ENCODE results near the gene PLPPR2. TPM values are rescaled to one million over a fixed set of nuclear protein-coding genes. Genes with fewer than 3 reads are reported as not detected.
A peak's percentile ranks its signal among the peaks of the same experiment; 100 is the strongest.

Gene PLPPR2
- polyA plus RNA-seq, 3 donors, result 35.0 to 99.4 (median 45.5) TPM

DNA sequence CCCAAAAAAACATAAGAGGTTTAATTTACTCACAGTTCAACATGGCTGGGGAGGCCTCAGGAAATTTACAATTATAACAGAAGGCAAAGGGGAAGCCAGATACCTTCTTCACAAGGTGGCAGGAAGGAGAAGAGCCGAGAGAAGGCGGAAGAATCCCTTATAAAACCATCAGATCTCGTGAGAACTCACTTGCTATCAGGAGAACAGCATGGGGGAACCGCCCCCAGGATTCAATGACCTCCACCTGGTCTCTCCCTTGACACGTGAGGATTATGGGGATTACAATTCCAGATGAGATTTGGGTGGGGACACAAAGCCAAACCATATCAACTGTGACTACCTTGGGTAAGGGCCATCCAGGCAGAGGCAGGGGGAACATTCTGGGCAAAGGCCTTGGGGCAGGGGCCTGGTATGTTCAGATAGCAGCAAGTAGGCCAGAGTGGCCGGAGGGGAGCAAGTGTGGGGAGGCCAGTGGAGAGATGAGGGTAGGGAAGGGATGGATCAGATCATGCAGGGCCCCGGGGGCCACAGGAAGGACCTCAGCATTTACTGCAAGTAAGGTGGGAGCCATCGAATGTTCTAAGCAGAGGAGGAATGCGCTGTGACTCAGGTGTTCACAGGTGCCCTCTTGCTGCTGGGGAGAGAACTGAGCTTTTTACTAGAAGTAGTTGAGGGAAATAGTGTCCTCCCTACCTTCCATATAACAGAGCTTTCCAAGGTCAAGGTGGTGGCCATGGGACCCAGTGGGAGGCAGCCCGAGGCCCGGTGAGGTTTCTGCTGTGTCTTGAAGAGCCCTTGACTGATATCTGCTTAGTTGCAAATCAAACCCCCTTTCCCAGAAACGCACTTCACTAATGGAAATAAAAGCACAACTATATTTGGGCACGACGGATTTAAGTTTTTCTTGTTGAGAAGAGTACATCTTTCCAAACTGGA, 33.8 kb upstream of the PLPPR2 start:
- TF ChIP-seq, protein P1, sequence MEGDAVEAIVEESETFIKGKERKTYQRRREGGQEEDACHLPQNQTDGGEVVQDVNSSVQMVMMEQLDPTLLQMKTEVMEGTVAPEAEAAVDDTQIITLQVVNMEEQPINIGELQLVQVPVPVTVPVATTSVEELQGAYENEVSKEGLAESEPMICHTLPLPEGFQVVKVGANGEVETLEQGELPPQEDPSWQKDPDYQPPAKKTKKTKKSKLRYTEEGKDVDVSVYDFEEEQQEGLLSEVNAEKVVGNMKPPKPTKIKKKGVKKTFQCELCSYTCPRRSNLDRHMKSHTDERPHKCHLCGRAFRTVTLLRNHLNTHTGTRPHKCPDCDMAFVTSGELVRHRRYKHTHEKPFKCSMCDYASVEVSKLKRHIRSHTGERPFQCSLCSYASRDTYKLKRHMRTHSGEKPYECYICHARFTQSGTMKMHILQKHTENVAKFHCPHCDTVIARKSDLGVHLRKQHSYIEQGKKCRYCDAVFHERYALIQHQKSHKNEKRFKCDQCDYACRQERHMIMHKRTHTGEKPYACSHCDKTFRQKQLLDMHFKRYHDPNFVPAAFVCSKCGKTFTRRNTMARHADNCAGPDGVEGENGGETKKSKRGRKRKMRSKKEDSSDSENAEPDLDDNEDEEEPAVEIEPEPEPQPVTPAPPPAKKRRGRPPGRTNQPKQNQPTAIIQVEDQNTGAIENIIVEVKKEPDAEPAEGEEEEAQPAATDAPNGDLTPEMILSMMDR (IDR thresholded peaks at IDR 0.05), result no peak
- H3K4me2 ChIP-seq (replicated peaks; ENCODE audit: extremely low read depth, low read length, poor library complexity, severe bottlenecking), result peak overlapping the region; percentile 67
- H3K27me3 ChIP-seq (ENCODE audit: control insufficient read depth in 2 of 2, insufficient read depth in 2 of 2, low read length in 2 of 2), result no peaks in the 10 kb centered on the region
- Mint-ChIP-seq H3K4me1 (peaks cover 96% of the 10 kb centered on the region), H3K9me3 (peaks cover 0 to 5% (median 2%) of the 10 kb centered on the region in 7 donors), H3K4me3 (peak overlapping the region; percentile 89 to 91), H3K27ac (peak overlapping the region; percentile 91 to 99 (median 99)), H3K27me3 (ENCODE audit: low read depth in 3 of 3) (peaks cover 0 to 7% (median 0%) of the 10 kb centered on the region in 3 donors), H3K36me3 (peaks cover 11 to 49% of the 10 kb centered on the region in 2 donors)
- H2AFZ ChIP-seq (ENCODE audit: insufficient read depth, low read depth, low read length, poor library complexity, severe bottlenecking), result no peak overlapping the region
- intact Hi-C loops (cut with micrococcal nuclease), result loop anchor here in 1 of 2 donors (10.0 kb wide), 1 partner anchor 243 kb away; no protein-coding TSS in a partner anchor
- peak overlapping the region; percentile 63 for H3K9ac ChIP-seq (ENCODE audit: insufficient read depth, low read length, poor library complexity, severe bottlenecking)
- no peaks in the 10 kb centered on the region for H3K9me3 ChIP-seq (replicated peaks in 1 of 2; ENCODE audit: control insufficient read depth in 1 of 2, insufficient read depth in 1 of 2, low read length in 2 of 2)
- peak overlapping the region; percentile 36 to 77 (median 46) for H3K4me3 ChIP-seq (replicated peaks in 1 of 3; ENCODE audit: low read depth in 2 of 3, low read length in 3 of 3)
- DNase-seq, result peak; percentile 53 to 79 (median 62)
- peaks cover 9% of the 10 kb centered on the region for H4K20me1 ChIP-seq (ENCODE audit: insufficient read depth, low read length)
- 76% methylated on average over 4 of the region's 14 CpGs for WGBS (ENCODE audit: insufficient coverage)
- peak overlapping the region; percentile 94 to 97 for H3K27ac ChIP-seq (ENCODE audit: low read depth in 1 of 2, low read length in 2 of 2)
- peaks cover 62% of the 10 kb centered on the region for H3K79me2 ChIP-seq (ENCODE audit: insufficient read depth, low read length)
- H3K36me3 ChIP-seq (replicated peaks in 1 of 2; ENCODE audit: control insufficient read depth in 1 of 2, insufficient read depth in 2 of 2, low read length in 2 of 2), result peaks cover 10 to 14% of the 10 kb centered on the region in 2 donors
- peaks cover 93 to 98% of the 10 kb centered on the region in 2 donors for H3K4me1 ChIP-seq (ENCODE audit: control insufficient read depth in 1 of 2, insufficient read depth in 2 of 2, low read length in 2 of 2)

GRCh38 chr19:11322269-11323024, 32.8 kb upstream of the PLPPR2 start:
- peaks cover 2% of the 10 kb centered on the region for H4K20me1 ChIP-seq (ENCODE audit: insufficient read depth, low read length)
- H3K27me3 Mint-ChIP-seq (ENCODE audit: low read depth in 3 of 3), result peaks cover 0 to 4% (median 0%) of the 10 kb centered on the region in 3 donors
- peak overlapping the region; percentile 29 to 33 for H3K4me3 Mint-ChIP-seq
- H3K9me3 ChIP-seq (replicated peaks in 1 of 2; ENCODE audit: control insufficient read depth in 1 of 2, insufficient read depth in 1 of 2, low read length in 2 of 2), result no peaks in the 10 kb centered on the region
- peaks cover 0 to 5% (median 2%) of the 10 kb centered on the region in 7 donors for H3K9me3 Mint-ChIP-seq
- H3K9ac ChIP-seq (ENCODE audit: insufficient read depth, low read length, poor library complexity, severe bottlenecking), result peak overlapping the region; percentile 66
- intact Hi-C loops (cut with micrococcal nuclease), result loop anchor here in 1 of 2 donors (10.0 kb wide), 1 partner anchor 242 kb away; no protein-coding TSS in a partner anchor
- TF ChIP-seq, protein P1 (IDR thresholded peaks at IDR 0.05), result no peak
- peak overlapping the region; percentile 67 for H3K4me2 ChIP-seq (replicated peaks; ENCODE audit: extremely low read depth, low read length, poor library complexity, severe bottlenecking)
- H3K27me3 ChIP-seq (ENCODE audit: control insufficient read depth in 2 of 2, insufficient read depth in 2 of 2, low read length in 2 of 2), result no peaks in the 10 kb centered on the region
- peaks cover 93% of the 10 kb centered on the region for H3K4me1 Mint-ChIP-seq
- peak overlapping the region; percentile 94 to 97 for H3K27ac ChIP-seq (ENCODE audit: low read depth in 1 of 2, low read length in 2 of 2)
- H2AFZ ChIP-seq (ENCODE audit: insufficient read depth, low read depth, low read length, poor library complexity, severe bottlenecking), result no peak overlapping the region
- H3K36me3 ChIP-seq (replicated peaks in 1 of 2; ENCODE audit: control insufficient read depth in 1 of 2, insufficient read depth in 2 of 2, low read length in 2 of 2), result peaks cover 20 to 24% of the 10 kb centered on the region in 2 donors
- peaks cover 18 to 56% of the 10 kb centered on the region in 2 donors for H3K36me3 Mint-ChIP-seq
- peaks cover 62% of the 10 kb centered on the region for H3K79me2 ChIP-seq (ENCODE audit: insufficient read depth, low read length)
- peak overlapping the region; percentile 91 to 99 (median 99) for H3K27ac Mint-ChIP-seq
- DNase-seq, result peak; percentile 69 to 79 (median 73)
- 74% methylated on average over 3 of the region's 7 CpGs for WGBS (ENCODE audit: insufficient coverage)
- peaks cover 88 to 98% of the 10 kb centered on the region in 2 donors for H3K4me1 ChIP-seq (ENCODE audit: control insufficient read depth in 1 of 2, insufficient read depth in 2 of 2, low read length in 2 of 2)
- H3K4me3 ChIP-seq (replicated peaks in 1 of 3; ENCODE audit: low read depth in 2 of 3, low read length in 3 of 3), result peak overlapping the region in 1 of 3 experiments; percentile 77
